WTC11 (cell line): ENCODE data around the gene ZFP92. TPM values are rescaled to one million over a fixed set of nuclear protein-coding genes. Genes with fewer than 3 reads are reported as not detected.
A peak's percentile ranks its signal among the peaks of the same experiment; 100 is the strongest.

ENCODE experiments used
- ATAC-seq: fragments of 200-7000 bp; cut with Tn5 transposase; 2 replicates; pipeline ENCODE4 v1.10.0; 2021; ENCODE audit warnings: mild to moderate bottlenecking, moderate library complexity
- CTCF ChIA-PET: fragments of 300-600 bp; sonication (Branson Sonifier 250); formaldehyde crosslinking; loops from one replicate; lab custom pipeline; 2021; ENCODE audit warnings: antibody characterized with exemption; lab: Charles Lee
- POLR2A ChIA-PET: fragments of 350-600 bp; sonication (Branson Sonifier 250); formaldehyde crosslinking; loops from one replicate; lab custom pipeline; 2021; ENCODE audit warnings: antibody characterized with exemption; lab: Charles Lee
- DNase-seq: peaks from one replicate; pipeline ENCODE4 v3.0.0; 2021; ENCODE audit warnings: low spot score
- H3K27ac Mint-ChIP-seq: 2 replicates; pipeline ENCODE4 v1.8.0; 2021; ENCODE audit warnings: mixed read lengths
- H3K27me3 Mint-ChIP-seq: 2 replicates; pipeline ENCODE4 v1.8.0; 2021; ENCODE audit warnings: low read depth, mild to moderate bottlenecking, moderate library complexity, mixed read lengths
- H3K36me3 Mint-ChIP-seq: 2 replicates; pipeline ENCODE4 v1.8.0; 2021; ENCODE audit warnings: mixed read lengths
- H3K4me1 Mint-ChIP-seq: 2 replicates; pipeline ENCODE4 v1.8.0; 2022; ENCODE audit warnings: mixed read lengths
- H3K4me3 Mint-ChIP-seq: 2 replicates; pipeline ENCODE4 v1.8.0; 2021; ENCODE audit warnings: mild to moderate bottlenecking, moderate library complexity, mixed read lengths
- H3K9me3 Mint-ChIP-seq: 2 replicates; pipeline ENCODE4 v1.8.0; 2021; ENCODE audit warnings: mixed read lengths
- ATF1 ChIP-seq: sonication (generic); formaldehyde crosslinking; IDR thresholded peaks from 2 replicates; pipeline ENCODE4 v1.8.1; 2023; ENCODE audit warnings: mild to moderate bottlenecking, moderate library complexity, missing genetic modification reagents
- CREB1 ChIP-seq: sonication (generic); formaldehyde crosslinking; IDR thresholded peaks from 2 replicates; pipeline ENCODE4 v1.8.0; 2023; ENCODE audit warnings: mild to moderate bottlenecking, missing genetic modification reagents
- EMX1 ChIP-seq: fragments of 250-450 bp; sonication (Bioruptor Pico); IDR thresholded peaks from 2 replicates; pipeline ENCODE4 v1.8.0; 2021; ENCODE audit warnings: mild to moderate bottlenecking
- ESRRA ChIP-seq: sonication (generic); formaldehyde crosslinking; IDR thresholded peaks from 2 replicates; pipeline ENCODE4 v1.8.1; 2022; ENCODE audit warnings: mild to moderate bottlenecking, missing genetic modification reagents, borderline replicate concordance
- FOXP1 ChIP-seq: sonication (generic); formaldehyde crosslinking; IDR thresholded peaks from 2 replicates; pipeline ENCODE4 v1.8.0; 2022; ENCODE audit warnings: missing genetic modification reagents, mild to moderate bottlenecking, moderate library complexity, borderline replicate concordance
- GRHL2 ChIP-seq: fragments of 250-450 bp; sonication (Bioruptor Pico); IDR thresholded peaks from 2 replicates; pipeline ENCODE4 v1.8.0; 2022; ENCODE audit warnings: mild to moderate bottlenecking, moderate library complexity; ENCODE audit not compliant: insufficient replicate concordance, severe bottlenecking
- PRRX2 ChIP-seq: fragments of 250-450 bp; sonication (Bioruptor Pico); IDR thresholded peaks from 2 replicates; pipeline ENCODE4 v1.8.0; 2021; ENCODE audit warnings: mild to moderate bottlenecking
- SMAD3 ChIP-seq: sonication (generic); formaldehyde crosslinking; IDR thresholded peaks from 2 replicates; pipeline ENCODE4 v1.8.0; 2022; ENCODE audit warnings: missing genetic modification reagents, mild to moderate bottlenecking, borderline replicate concordance
- SMAD4 ChIP-seq: sonication (generic); formaldehyde crosslinking; IDR thresholded peaks from 2 replicates; pipeline ENCODE4 v1.8.0; 2022; ENCODE audit warnings: mild to moderate bottlenecking, missing genetic modification reagents
- ZNF263 ChIP-seq: sonication (generic); formaldehyde crosslinking; IDR thresholded peaks from 2 replicates; pipeline ENCODE4 v1.8.1; 2022; ENCODE audit warnings: low read depth, mild to moderate bottlenecking, moderate library complexity, missing genetic modification reagents
- total RNA-seq: library from RNA; stranded (reverse); gene quantifications from 3 replicates; pipeline ENCODE4 v1.2.3, GENCODE V29; 2021
- TF ChIP-seq, protein P1 (sequence below): sonication (generic); formaldehyde crosslinking; IDR thresholded peaks from 2 replicates; pipeline ENCODE4 v1.8.0; 2022; ENCODE audit warnings: missing genetic modification reagents
- TF ChIP-seq, protein P2 (sequence below): sonication (generic); formaldehyde crosslinking; IDR thresholded peaks from 2 replicates; pipeline ENCODE4 v1.8.1; 2023; ENCODE audit warnings: mild to moderate bottlenecking, missing genetic modification reagents, moderate library complexity
- TF ChIP-seq, protein P3 (sequence below): fragments of 250-450 bp; sonication (Bioruptor Pico); IDR thresholded peaks from 2 replicates; pipeline ENCODE4 v1.9.0; 2021; ENCODE audit warnings: moderate library complexity, mild to moderate bottlenecking, inconsistent platforms, borderline replicate concordance
- TF ChIP-seq, protein P4 (sequence below): sonication (generic); formaldehyde crosslinking; IDR thresholded peaks from 2 replicates; pipeline ENCODE4 v1.8.0; 2022; ENCODE audit warnings: mild to moderate bottlenecking, missing genetic modification reagents
- TF ChIP-seq, protein P5 (sequence below): sonication (generic); formaldehyde crosslinking; IDR thresholded peaks from 2 replicates; pipeline ENCODE4 v1.8.0; 2023; ENCODE audit warnings: mild to moderate bottlenecking, missing genetic modification reagents

The ZFP92 gene
- total RNA-seq, 1 experiment from 2014 or later = 0.31 TPM

DNA sequence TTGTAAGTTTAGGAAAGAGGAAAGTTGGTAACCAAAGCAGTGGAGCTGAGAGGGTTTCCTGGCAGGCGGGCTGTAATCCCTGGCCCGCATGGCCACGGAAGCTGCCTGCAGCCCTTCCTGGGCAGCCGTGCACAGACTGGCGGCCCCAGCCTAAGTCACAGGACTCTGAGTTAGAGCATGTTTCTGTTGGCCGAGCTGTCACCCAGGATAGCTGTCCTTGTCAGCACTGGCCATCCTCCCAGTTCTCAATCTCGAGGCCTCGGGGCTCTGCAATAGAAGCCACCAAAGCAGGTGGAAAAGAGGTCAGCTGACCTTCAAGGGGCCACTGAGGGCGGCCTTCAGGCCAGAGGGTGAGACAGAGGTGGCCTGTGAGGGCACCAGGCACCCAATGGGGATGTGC is 30.6 kb upstream of the ZFP92 start:
- DNase-seq (no peak), ATAC-seq (no peak)
- Mint-ChIP-seq H3K4me3 (no peak overlapping the region), H3K27me3 (no peaks in the 10 kb centered on the region), H3K9me3 (peaks cover 11% of the 10 kb centered on the region), H3K36me3 (no peaks in the 10 kb centered on the region), H3K27ac (no peak overlapping the region), H3K4me1 (no peaks in the 10 kb centered on the region)
- POLR2A ChIA-PET = no interaction called here
- CTCF ChIA-PET = interaction anchor here (0.8 kb wide), 1 partner anchor 80 kb away, joined by 3 read pairs; no protein-coding TSS in a partner anchor
- no peak for TF ChIP-seq GRHL2 (CRISPR knock-in tag)
- TF ChIP-seq SMAD3 = no peak
- no peak for TF ChIP-seq SMAD4

DNA sequence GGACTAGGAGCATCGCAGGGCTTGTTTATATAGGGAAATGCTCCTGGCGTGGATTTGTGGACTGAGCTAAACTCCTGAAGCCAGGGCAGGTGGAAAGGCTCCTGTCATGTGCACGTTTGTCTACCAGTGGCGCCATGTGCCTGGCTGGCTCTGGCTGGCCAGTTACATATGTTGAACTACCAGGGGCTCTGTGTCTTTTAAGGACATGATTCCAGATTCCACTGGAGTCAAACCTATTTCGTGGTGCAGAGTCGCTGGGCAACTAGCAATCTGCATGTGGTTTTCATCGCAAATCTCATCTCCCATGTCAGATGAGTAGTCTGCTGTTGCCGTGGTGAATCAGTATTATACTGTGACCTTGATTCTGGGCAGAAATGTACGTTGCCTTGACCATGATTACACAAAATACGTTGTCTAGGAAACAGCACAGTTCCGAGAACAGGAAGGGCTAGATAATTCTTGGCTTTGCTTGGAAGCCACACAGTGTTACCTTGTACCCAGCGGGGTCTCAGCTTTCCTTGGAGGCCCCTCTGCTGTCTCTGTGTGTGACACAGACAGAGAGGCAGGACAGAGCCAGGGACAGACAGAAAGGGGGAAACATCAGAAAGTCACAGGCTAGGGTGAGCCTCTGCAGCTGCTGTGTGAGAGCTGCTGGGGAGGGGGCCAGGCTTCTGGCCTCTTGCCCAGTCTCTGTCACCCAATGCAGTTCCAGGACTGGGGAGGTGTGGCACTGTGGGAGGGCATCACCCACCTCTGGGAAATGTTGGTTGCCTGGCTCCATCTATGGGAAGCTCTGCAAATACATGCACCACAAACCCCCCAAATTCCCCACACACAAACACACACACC is 29.4 kb upstream of the ZFP92 start:
- ATAC-seq (peak; percentile 39; the same call in 1 of the 2 replicates), DNase-seq (no peak)
- ChIA-PET CTCF (no interaction called here), POLR2A (no interaction called here)
- Mint-ChIP-seq H3K36me3 (no peaks in the 10 kb centered on the region), H3K9me3 (peaks cover 5% of the 10 kb centered on the region), H3K4me3 (no peak overlapping the region), H3K27ac (no peak overlapping the region), H3K4me1 (no peaks in the 10 kb centered on the region), H3K27me3 (no peaks in the 10 kb centered on the region)
- TF ChIP-seq, protein P1, sequence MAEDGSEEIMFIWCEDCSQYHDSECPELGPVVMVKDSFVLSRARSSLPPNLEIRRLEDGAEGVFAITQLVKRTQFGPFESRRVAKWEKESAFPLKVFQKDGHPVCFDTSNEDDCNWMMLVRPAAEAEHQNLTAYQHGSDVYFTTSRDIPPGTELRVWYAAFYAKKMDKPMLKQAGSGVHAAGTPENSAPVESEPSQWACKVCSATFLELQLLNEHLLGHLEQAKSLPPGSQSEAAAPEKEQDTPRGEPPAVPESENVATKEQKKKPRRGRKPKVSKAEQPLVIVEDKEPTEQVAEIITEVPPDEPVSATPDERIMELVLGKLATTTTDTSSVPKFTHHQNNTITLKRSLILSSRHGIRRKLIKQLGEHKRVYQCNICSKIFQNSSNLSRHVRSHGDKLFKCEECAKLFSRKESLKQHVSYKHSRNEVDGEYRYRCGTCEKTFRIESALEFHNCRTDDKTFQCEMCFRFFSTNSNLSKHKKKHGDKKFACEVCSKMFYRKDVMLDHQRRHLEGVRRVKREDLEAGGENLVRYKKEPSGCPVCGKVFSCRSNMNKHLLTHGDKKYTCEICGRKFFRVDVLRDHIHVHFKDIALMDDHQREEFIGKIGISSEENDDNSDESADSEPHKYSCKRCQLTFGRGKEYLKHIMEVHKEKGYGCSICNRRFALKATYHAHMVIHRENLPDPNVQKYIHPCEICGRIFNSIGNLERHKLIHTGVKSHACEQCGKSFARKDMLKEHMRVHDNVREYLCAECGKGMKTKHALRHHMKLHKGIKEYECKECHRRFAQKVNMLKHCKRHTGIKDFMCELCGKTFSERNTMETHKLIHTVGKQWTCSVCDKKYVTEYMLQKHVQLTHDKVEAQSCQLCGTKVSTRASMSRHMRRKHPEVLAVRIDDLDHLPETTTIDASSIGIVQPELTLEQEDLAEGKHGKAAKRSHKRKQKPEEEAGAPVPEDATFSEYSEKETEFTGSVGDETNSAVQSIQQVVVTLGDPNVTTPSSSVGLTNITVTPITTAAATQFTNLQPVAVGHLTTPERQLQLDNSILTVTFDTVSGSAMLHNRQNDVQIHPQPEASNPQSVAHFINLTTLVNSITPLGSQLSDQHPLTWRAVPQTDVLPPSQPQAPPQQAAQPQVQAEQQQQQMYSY = no peak
- TF ChIP-seq ATF1 (no peak), PRRX2 (no peak), FOXP1 (CRISPR knock-in tag) (no peak)
- TF ChIP-seq, protein P2, sequence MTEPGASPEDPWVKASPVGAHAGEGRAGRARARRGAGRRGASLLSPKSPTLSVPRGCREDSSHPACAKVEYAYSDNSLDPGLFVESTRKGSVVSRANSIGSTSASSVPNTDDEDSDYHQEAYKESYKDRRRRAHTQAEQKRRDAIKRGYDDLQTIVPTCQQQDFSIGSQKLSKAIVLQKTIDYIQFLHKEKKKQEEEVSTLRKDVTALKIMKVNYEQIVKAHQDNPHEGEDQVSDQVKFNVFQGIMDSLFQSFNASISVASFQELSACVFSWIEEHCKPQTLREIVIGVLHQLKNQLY = no peak

DNA sequence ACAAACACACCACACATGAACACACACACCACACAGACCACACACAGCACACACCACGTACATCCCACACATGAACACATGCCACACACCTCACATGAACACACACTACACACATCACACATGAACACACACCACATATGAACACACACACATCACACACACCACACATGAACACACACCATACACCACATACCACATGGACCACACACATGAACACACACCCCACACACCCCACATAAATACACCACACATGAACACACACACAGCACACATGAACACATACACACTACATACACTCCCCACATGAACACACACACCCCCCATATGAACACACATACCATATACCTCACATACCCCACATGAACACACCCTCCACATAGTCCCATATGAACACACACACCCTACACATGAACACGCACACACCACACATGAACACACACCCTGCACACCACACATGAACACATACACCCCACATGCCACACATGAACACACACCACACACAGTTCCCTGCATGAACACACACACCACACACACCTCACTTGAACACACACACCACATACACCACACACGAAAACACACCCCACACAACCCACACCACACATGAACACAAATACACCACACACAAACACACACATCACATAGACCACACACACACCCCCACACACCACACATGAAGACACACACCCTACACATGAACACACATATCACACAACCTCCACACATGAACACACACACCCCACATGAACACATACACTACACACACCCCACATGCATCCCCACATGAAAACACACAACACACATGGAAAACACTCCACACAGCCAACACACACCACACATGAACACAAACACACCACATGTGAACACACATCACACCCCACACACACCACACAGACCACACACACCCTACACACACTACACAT is 28.4 kb upstream of the ZFP92 start:
- Mint-ChIP-seq H3K27ac (no peak overlapping the region), H3K36me3 (no peaks in the 10 kb centered on the region), H3K9me3 (no peaks in the 10 kb centered on the region), H3K4me3 (no peak overlapping the region), H3K27me3 (no peaks in the 10 kb centered on the region), H3K4me1 (no peaks in the 10 kb centered on the region)
- POLR2A ChIA-PET = no interaction called here
- no peak for ATAC-seq
- TF ChIP-seq CREB1 (CRISPR knock-in tag) = no peak
- TF ChIP-seq, protein P3, sequence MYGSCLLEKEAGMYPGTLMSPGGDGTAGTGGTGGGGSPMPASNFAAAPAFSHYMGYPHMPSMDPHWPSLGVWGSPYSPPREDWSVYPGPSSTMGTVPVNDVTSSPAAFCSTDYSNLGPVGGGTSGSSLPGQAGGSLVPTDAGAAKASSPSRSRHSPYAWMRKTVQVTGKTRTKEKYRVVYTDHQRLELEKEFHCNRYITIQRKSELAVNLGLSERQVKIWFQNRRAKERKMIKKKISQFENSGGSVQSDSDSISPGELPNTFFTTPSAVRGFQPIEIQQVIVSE = no peak
- no peak for TF ChIP-seq EMX1 (CRISPR knock-in tag)
- TF ChIP-seq, protein P4, sequence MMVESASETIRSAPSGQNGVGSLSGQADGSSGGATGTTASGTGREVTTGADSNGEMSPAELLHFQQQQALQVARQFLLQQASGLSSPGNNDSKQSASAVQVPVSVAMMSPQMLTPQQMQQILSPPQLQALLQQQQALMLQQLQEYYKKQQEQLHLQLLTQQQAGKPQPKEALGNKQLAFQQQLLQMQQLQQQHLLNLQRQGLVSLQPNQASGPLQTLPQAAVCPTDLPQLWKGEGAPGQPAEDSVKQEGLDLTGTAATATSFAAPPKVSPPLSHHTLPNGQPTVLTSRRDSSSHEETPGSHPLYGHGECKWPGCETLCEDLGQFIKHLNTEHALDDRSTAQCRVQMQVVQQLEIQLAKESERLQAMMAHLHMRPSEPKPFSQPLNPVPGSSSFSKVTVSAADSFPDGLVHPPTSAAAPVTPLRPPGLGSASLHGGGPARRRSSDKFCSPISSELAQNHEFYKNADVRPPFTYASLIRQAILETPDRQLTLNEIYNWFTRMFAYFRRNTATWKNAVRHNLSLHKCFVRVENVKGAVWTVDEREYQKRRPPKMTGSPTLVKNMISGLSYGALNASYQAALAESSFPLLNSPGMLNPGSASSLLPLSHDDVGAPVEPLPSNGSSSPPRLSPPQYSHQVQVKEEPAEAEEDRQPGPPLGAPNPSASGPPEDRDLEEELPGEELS = no peak
- TF ChIP-seq PRRX2 = no peak
- no peak for TF ChIP-seq ZNF263 (CRISPR knock-in tag)
- TF ChIP-seq ESRRA (CRISPR knock-in tag) = no peak
- TF ChIP-seq, protein P5, sequence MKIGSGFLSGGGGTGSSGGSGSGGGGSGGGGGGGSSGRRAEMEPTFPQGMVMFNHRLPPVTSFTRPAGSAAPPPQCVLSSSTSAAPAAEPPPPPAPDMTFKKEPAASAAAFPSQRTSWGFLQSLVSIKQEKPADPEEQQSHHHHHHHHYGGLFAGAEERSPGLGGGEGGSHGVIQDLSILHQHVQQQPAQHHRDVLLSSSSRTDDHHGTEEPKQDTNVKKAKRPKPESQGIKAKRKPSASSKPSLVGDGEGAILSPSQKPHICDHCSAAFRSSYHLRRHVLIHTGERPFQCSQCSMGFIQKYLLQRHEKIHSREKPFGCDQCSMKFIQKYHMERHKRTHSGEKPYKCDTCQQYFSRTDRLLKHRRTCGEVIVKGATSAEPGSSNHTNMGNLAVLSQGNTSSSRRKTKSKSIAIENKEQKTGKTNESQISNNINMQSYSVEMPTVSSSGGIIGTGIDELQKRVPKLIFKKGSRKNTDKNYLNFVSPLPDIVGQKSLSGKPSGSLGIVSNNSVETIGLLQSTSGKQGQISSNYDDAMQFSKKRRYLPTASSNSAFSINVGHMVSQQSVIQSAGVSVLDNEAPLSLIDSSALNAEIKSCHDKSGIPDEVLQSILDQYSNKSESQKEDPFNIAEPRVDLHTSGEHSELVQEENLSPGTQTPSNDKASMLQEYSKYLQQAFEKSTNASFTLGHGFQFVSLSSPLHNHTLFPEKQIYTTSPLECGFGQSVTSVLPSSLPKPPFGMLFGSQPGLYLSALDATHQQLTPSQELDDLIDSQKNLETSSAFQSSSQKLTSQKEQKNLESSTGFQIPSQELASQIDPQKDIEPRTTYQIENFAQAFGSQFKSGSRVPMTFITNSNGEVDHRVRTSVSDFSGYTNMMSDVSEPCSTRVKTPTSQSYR = no peak
- CTCF ChIA-PET = no interaction called here
- no peak for DNase-seq
